HS-27A (cell line): ENCODE results near the gene BRS3.

ENCODE experiments used
- DNase-seq: peaks from one replicate; pipeline ENCODE4 v3.0.0-alpha.2; 2012; ENCODE audit warnings: low read depth, missing footprints

The BRS3 gene

GRCh38 chrX:136495043-136495442 lies 7.3 kb downstream of the BRS3 start:
- DNase-seq = no peak

GRCh38 chrX:136496186-136496763 lies 8.5 kb downstream of the BRS3 start:
- DNase-seq = no peak

- peak; percentile 50 for DNase-seq
Observed at GRCh38 chrX:136496764-136497555, 9.2 kb downstream of the BRS3 start.

- DNase-seq = peak; percentile 5
Observed at GRCh38 chrX:136497556-136498052, 9.9 kb downstream of the BRS3 start, which contains the start of gene HTATSF1. TSS of gene HTATSF1 (plus strand) at chrX:136497592. CDS start at chrX:136497685, 93 bp downstream.

- no peak for DNase-seq
Observed at GRCh38 chrX:136519069-136519468, 31.3 kb downstream of the BRS3 start.

- no peak for DNase-seq
Observed at GRCh38 chrX:136523770-136524169, 36.0 kb downstream of the BRS3 start.

GRCh38 chrX:136525738-136526606 lies 38.2 kb downstream of the BRS3 start:
- DNase-seq = peak; percentile 11

GRCh38 chrX:136528645-136529315 lies 41.0 kb downstream of the BRS3 start:
- DNase-seq = no peak

GRCh38 chrX:136529795-136530194 lies 42.0 kb downstream of the BRS3 start:
- no peak for DNase-seq

- DNase-seq = no peak
Observed at GRCh38 chrX:136531951-136532350, 44.2 kb downstream of the BRS3 start, which contains the start of gene VGLL1. TSS of gene VGLL1 (plus strand) at chrX:136532215. CDS start at chrX:136536021, 3,806 bp downstream.

- DNase-seq = no peak
Observed at GRCh38 chrX:136534131-136534530, 46.4 kb downstream of the BRS3 start.

- DNase-seq = no peak
Observed at GRCh38 chrX:136538811-136539210, 51.1 kb downstream of the BRS3 start.

- no peak for DNase-seq
Observed at GRCh38 chrX:136540226-136540625, 52.5 kb downstream of the BRS3 start.

- DNase-seq = no peak
Observed at GRCh38 chrX:136541294-136541693, 53.5 kb downstream of the BRS3 start.

GRCh38 chrX:136542281-136542680 lies 54.5 kb downstream of the BRS3 start:
- no peak for DNase-seq
